Activated naive CD8-positive, alpha-beta T cell treated with anti-CD3 and anti-CD28 coated beads, Interleukin-2, amount 50 U/mL, for 16 hours (primary cell): ENCODE results near the gene MRPL23.
"Not testable (repeated sequence)": the region's sequence is repeated elsewhere in the genome, so short reads cannot be mapped to it uniquely, and the experiment has no call there.

ENCODE experiments used
- DNase-seq: peaks from one replicate; pipeline ENCODE4 v3.0.0-alpha.2; 2020; ENCODE audit warnings: low read depth, low spot score

The MRPL23 gene

GRCh38 chr11:1933416-1934334, 13.5 kb upstream of the MRPL23 start:
- DNase-seq, result no peak

DNA sequence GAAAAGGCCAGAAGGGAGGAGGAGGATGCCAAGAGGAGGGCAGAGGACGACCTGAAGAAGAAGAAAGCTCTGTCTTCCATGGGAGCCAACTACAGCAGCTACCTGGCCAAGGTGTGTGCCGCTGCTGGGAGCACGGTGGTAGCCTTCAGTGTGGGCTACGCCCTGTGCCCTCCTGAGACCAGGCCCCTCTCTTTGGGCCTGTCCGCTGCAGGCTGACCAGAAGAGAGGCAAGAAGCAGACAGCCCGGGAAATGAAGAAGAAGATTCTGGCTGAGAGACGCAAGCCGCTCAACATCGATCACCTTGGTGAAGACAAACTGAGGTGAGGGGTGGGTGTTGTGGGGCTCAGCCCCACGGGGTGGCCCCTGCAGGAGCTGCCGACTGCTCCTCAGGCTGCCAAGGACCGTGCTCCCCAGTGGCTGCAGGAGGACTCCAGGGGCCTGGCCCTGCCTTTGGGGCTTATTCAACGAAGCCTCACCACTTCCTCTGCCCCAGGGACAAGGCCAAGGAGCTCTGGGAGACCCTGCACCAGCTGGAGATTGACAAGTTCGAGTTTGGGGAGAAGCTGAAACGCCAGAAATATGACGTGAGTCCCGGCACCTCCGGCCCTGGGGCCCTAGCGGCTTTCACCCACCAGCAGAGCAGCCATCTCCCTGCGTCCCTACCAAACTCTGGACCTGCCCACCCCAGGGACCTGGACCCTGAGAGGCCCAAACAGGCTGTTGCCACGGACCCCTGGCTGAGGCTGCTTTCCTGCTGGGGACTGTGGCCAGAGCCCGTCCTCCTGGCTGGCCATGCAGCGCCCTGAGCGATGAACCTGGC, 12.6 kb upstream of the MRPL23 start:
- no peak for DNase-seq

DNA sequence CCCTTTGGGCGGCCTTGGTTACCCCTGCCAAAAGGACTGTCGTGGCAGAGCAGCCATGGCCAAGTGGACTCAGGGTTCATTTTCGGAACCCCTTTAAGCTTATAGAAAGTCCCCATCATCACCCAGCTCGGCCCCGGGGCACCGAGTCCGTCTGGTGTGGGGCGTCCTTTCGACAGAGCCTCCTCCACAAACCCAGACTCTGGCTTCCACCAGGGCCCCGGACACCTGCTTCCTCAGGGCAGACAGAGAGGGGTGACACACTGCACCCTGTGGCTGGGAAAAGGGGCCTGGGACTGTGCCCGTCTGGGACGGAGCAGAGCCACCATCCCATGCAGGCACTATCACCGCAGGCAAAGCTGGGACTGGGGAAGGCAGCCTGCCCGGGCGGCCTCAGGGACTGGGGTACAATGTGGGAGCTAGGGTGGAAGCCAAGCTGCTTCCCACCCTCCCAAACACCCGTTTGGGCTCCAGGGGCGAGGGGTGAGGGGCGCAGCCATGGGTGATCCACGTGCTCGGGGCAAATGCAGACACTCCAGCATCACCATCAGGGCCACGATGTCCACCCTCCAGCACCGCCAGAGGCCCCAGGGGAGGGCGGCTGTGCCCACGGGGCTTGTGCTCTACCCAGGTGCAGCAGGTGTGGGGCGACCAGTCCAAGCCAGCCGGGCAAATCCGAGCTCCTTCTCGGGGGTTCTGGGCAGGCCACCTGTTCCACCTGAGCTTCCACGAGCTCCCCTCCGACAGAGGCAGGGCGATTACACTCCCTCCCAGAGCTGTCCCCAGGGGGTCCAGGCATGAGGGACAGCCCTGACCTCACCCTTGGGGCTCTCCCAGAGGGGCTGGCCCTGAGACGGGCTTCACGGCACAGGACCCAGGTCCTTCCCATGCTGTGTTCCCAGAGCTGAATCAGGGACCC, 11.7 kb upstream of the MRPL23 start:
- no peak for DNase-seq

DNA sequence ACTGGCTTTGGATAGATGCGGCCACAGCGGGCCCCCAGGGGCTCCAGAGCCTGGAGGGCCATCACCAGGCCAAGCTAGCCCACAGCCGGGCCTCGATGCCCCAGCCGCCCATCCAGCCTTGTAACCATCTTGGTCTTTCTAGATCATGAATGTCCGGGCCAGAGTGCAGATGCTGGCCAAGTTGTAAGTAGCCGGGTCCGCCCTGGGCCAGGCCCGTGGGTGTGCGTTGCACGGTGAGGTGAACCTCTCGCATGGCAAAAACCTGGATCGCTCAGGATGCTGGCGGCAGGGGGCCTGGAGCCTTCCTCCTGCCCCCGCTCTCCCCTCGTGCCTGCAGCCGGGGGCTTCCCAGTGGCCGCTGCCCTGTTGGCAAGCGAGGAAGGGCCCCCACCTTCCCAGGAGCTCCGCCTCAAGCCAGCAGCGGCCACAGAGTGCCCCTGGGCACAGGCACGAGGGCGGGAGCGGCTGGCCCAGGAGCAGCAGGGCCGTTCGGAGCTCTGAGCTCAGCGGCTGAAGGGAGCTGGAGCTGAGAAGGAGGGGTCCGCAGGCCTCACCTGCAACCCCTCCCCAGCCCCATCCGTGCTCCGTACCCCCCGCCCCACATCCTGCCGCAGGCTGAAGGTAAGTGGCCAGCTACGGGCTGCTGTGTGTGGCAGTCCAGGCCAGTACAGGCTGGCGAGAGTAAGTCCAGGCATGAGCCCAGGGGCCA, 10.9 kb upstream of the MRPL23 start:
- no peak for DNase-seq

DNA sequence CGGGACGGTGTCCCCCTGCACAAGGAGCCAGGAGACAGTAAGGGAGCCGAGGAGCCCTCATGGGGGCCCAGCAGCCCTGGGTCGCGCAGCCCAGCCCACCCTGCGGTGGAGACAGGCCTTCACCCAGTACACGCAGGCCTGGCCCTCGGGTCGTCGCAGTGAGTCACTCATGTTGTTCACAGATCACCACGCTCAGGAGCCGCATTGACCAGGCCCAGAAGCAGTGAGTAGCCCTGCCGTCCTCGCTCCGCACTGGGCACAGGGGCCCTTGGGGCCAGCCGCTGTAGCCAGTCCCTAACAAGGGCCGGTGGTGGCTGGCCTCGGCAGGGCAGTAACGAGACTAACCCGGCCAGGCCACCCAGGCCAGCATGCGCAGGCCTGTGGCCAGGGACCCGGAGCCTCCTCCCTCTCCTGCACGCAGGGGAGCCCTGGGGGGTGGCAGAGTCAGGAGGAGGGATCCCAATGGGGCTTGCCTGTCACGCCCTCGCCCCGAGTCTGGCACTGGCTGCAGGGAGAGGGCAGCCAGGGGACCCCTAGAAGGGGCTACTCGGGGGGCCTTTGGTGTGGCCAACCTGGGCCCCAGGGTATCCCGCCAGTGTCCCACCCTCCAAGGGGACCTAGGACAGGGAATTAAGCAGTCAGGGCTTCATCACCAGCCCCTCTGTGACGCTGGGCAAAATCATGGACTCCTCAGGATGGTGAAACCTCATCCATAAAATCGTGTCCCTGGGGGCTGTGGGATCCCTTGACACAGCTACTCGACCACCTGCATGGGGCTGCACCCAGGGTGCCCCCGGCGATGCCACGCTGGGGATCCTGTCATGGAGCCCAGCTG, 10.1 kb upstream of the MRPL23 start:
- no peak for DNase-seq

DNA sequence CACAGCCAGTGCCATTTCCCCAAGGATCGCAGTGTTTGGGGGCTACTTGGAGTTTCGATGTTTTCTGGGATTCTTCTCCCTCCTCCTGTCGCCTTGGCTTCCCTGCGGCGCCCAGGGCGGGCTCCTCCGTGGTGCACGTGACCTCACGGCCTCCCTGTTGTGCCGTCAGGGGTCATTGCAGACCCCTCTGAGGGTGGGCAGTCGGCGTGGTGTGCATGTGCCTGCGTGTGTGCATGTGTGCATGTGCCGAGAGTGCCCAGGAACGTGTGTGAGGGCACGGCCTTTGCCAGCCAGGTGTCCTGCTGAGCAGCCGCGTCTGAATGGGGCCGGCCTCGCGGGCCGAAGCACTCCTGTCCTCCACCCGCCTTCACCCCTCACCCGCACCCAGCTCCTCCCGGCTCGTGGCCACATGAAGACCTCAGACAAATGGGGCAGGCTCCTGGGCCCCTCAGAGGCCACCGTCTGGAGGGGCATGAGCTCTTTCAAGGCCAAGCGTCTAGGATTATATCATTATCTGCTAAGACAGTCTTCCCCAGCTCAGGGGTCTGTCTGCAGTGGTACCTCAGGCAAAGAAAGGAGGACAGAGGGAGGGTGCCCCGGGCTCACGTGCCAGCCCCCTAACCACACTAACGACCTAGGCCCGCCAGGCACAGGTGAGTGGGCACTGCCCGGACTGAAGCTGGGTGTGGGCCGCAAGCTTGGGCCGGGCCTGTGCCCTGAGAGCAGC, 9.4 kb upstream of the MRPL23 start:
- DNase-seq, result no peak

DNA sequence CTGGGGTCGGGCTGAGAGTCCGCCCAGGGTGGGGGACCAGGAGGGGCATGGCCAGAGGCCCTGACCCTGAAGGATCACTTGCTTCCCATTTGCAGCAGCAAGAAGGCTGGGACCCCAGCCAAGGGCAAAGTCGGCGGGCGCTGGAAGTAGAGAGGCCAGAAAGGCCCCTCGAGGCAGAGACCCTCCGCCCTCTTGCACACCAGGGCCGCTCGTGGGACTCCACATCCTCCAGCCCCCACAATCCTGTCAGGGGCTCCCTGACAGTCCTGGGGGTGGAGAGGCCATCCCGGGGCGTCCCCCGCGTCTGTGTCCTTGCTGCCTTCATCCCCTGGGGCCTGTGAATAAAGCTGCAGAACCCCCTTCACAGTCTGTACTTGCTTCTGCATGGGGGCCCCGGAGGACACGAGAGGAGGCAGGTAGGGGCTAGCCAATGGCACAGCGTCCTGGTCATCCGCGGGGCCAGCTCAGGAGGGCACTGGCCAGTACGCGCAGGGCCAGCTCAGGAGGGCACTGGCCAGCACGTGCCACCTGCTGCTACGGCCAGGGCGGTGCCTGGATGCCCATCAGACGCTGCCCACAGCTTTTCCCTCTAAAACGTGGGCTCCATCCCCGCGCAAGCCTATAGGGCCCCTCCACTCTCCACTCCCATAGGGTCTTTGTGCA, 8.7 kb upstream of the MRPL23 start:
- DNase-seq, result no peak

GRCh38 chr11:1939006-1939625, 8.0 kb upstream of the MRPL23 start:
- DNase-seq, result no peak

GRCh38 chr11:1939788-1940187, 7.3 kb upstream of the MRPL23 start:
- DNase-seq, result not testable (repeated sequence)

DNA sequence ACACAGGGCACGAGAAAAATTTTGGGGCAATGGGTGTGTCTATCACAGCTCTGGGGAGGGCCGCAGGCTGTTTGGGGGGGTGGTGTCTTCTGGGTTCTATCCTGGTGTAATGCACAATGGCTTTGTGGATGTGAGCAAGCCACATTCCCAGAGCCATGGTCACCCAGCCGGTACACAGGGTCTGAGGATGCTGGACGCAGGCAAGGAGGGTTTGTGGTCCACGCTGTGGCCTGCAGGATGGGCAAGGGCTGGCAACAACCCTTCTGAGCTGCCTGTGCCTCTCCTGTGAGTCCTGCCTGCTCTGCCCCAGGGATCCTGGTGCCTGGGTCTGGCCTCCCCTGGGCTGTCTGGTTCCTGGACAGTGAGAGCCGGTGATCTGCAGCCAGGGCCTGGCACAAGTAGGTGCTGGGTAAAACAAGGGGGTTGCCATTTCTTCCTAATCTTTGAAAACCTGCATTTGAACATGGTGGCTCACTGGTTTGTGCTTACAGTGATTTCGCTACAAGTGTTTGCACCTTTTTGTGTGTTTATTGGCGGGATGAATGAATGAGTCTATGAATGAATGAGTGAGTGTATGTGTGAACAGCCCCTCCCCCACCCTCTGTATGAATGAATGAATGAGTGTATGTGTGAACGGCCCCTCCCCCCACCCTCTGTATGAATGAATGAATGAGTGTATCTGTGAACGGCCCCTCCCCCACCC, 4.4 kb upstream of the MRPL23 start:
- no peak for DNase-seq

DNA sequence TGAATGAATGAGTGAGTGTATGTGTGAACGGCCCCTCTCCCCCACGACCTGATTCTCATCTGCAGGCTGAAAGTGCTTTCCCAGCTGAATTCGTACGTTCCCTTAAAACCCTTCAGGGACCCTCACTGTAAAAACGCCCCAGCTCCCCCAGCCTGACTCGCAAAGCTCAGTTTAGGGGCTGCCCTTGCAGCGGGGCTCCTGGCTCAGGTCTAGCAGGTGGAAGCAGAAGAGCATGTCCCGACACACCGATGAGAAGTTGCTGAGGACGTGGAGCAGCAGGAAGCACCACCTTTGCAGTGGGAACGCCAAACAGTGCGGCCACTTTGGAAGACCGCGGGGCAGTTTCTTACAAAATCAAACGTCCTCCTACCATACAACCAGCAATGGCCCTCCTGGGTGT, 3.6 kb upstream of the MRPL23 start:
- DNase-seq, result no peak

DNA sequence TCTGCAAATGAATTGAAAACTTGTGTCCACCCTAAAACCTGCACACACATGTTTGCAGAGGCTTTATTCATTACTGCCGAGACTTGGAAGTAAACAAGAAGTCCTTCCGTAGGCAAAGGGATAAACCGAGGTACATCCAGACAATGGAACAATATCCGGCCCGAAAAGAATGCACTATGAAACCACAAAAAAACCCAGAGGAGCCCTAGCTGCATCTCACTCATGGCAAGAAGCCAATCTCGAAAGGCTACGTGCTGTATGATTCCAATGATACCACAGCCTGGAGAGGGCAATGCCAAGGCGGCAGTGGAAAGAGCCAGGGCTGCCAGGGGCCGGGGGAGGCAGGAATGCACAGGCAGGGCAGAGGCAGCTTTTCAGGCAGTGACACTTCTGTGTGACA, 3.2 kb upstream of the MRPL23 start:
- DNase-seq, result no peak

DNA sequence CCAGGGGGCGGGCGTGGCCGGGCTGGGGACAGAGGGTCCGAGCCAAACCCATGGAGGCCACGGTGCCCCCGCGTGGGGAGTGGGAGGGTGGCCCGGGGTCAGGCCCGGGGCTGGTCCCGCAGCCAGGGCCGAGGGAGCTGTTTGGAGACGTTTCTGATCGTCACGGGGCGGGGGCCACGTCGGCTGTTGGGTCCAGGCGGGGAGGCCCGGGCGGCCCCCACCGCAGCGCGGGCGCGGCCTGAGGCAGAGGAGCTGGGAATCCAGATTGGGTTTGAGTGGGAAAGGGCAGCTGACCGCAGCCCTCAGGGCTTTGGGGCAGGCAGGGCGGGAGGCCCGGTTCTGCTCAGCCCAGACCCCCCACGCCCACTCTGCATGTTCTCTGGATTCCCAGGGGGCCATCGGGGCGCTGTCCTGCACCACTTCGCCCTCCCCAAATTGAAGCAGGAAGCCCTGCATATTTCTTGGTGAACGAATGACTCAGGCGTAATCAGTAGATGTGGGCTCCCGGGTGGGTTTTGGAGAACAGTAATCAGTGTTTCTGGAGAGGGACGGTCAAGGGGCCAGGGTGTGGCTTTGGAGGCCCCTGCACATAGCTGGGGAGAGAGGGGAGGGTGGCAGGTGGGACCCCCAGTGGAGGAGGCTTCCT, 583 bp downstream of the MRPL23 start:
- no peak for DNase-seq

DNA sequence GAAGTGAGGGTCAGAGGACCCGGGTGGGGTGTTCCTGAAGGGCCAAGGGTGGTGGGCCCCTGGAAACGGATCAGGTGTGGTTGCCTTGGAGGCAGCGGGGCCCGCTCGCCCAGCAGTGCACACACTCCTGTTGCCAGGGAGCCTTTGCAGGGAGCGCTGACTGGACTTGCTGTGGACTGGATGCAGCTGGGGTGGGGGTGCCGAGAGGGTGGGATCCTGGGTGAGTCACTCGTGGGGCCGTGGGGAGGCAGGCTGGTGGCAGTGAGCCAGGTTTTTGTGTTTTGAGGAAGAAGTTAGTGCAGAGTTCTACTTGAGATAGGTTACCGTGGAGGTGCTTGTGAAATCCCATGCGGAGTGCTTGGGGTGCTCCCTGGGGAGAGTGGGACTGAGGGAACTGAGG, 1.3 kb downstream of the MRPL23 start:
- no peak for DNase-seq

GRCh38 chr11:1949302-1949701, 2.2 kb downstream of the MRPL23 start:
- no peak for DNase-seq

GRCh38 chr11:1949922-1950321, 2.8 kb downstream of the MRPL23 start:
- no peak for DNase-seq

DNA sequence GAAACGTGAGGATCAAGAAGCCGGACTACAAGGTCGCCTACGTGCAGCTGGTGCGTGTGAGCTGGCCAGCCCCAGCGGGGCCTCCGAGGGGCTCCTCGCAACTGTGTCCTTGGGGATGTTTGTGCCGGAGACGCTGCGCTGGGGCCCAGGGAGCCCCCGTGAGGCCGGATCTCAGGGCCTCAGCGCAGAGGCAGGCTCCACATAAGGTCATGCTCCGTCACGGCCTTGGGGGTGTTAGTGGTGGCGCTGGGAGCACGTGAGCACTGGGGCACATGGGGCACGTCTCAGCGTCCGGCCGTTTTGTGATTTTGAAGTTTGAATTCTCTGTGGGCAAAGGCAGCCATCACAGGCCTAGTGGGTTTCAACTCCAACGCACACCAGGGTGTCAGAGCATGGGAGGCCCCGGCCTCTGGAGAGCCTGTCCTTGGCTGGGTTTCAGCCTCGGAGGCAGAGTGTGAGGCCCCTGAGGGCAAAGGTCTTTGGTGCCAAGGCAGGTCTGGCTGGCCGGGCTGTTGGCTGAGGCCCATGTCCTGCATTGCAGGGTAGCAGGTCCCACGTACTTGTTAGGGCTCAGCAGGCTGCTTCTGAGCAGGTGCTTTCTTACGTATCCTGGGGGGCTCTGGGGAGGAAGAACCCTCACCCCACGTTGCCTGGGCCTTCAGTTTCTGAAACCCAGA, 5.8 kb downstream of the MRPL23 start:
- DNase-seq, result no peak
